Sigmoid colon (tissue), 4 donors: ENCODE measurements around the gene HTATSF1.
A peak's percentile ranks its signal among the peaks of the same experiment; 100 is the strongest.

ENCODE experiments used
- EP300 ChIP-seq, 4 donors: sonication (generic); formaldehyde crosslinking; IDR thresholded peaks; one replicate each; pipeline ENCODE4 v1.6.1; 2017; ENCODE audit warnings: antibody characterized with exemption in 4 of 4
- POLR2A ChIP-seq, 2 donors: fragments of 450-650 bp; IDR thresholded peaks; one replicate each; pipeline ENCODE4 v1.6.1; 2016; ENCODE audit warnings: antibody characterized with exemption in 2 of 2, mild to moderate bottlenecking in 2 of 2, moderate library complexity in 2 of 2
- POLR2AphosphoS5 ChIP-seq, 4 donors: sonication (generic); formaldehyde crosslinking; IDR thresholded peaks; one replicate each; pipeline ENCODE4 v1.6.1; 2017; ENCODE audit warnings: antibody characterized with exemption in 4 of 4
- TF ChIP-seq, protein P1 (sequence below), 4 experiments: fragments of 450-650 bp in 3 of 4; fragments of 200-600 bp in 1 of 4; IDR thresholded peaks; one replicate each; pipeline ENCODE4 v1.5.1; 2016 to 2019; ENCODE audit warnings: antibody characterized with exemption in 4 of 4, mild to moderate bottlenecking in 3 of 4, moderate library complexity in 2 of 4

DNA sequence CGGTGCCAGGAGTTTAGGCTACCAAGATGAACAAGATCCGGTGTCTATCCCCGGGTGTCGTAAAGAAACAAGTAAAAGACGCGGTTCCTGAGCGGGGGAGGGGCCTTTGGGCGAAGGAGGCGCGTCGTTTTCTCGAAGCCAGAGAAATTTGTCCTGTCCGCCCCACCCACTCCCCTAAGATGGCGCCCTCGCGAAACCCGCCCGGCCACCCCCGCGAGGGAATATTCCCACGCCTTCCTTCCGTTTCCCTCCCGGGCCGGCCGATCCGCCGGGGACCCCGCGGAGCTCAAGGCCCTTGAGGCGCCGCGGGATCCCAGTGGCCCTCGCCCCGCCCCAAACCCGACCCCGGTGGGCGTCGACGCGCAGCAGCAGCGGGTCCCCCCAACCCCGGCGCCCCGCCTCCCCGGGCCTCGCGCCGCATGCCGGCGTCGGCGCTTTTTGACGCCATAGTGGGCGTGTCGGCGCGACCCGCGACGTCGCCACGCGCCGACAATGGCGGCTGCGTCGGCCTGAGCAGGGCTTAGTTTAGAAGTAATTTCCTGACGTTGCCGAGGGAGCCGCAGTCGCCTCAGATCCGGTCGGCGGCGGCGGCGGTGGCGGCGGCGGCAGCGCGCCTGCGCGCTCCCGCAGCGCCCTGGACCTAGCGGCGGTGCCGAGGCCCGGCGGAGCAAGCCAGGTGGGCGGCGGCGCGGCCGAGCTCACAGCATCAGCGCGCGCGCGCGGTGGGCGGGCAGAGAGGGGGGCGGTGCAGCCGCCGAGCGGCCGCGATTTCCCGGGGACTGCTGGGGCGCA, 432 bp upstream of the HTATSF1 start:
- TF ChIP-seq, protein P1, sequence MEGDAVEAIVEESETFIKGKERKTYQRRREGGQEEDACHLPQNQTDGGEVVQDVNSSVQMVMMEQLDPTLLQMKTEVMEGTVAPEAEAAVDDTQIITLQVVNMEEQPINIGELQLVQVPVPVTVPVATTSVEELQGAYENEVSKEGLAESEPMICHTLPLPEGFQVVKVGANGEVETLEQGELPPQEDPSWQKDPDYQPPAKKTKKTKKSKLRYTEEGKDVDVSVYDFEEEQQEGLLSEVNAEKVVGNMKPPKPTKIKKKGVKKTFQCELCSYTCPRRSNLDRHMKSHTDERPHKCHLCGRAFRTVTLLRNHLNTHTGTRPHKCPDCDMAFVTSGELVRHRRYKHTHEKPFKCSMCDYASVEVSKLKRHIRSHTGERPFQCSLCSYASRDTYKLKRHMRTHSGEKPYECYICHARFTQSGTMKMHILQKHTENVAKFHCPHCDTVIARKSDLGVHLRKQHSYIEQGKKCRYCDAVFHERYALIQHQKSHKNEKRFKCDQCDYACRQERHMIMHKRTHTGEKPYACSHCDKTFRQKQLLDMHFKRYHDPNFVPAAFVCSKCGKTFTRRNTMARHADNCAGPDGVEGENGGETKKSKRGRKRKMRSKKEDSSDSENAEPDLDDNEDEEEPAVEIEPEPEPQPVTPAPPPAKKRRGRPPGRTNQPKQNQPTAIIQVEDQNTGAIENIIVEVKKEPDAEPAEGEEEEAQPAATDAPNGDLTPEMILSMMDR (IDR thresholded peaks at IDR 0.05): no peak
- TF ChIP-seq POLR2AphosphoS5 (IDR thresholded peaks at IDR 0.05): peak; percentile 43 to 59 (median 50)
- no peak for TF ChIP-seq POLR2A (IDR thresholded peaks at IDR 0.05)
- TF ChIP-seq EP300 (IDR thresholded peaks at IDR 0.05): no peak
